Measurements from ENCODE around the gene UVSSA.

- no peak for TF ChIP-seq CTCF (IDR thresholded peaks at IDR 0.05 in 4 of 5, conservative IDR thresholded peaks at IDR 0.05 in 1 of 5)
- TF ChIP-seq POLR2A (IDR thresholded peaks at IDR 0.05) = no peak
Measured at GRCh38 chr4:1400831-1401408, 53.9 kb downstream of the UVSSA start.

Measured in gastrocnemius medialis (tissue), 4 donors.